HAP-1 (cell line): ENCODE data around the gene PTAFR.

Source experiments
- DNase-seq, 2 experiments: peaks; one replicate each; pipeline ENCODE4 v3.0.0-alpha.2; 2016 to 2020; ENCODE audit warnings: low spot score in 2 of 2
- H3K27me3 ChIP-seq: fragments of 250-450 bp; sonication (Bioruptor Pico); 2 replicates; pipeline ENCODE4 v1.5.1; 2020; ENCODE audit warnings: low read depth, mild to moderate bottlenecking, moderate library complexity
- H3K36me3 ChIP-seq: fragments of 250-450 bp; sonication (Bioruptor Pico); replicated peaks from 2 replicates; pipeline ENCODE4 v1.5.1; 2020; ENCODE audit warnings: mild to moderate bottlenecking
- H3K4me1 ChIP-seq: fragments of 250-450 bp; sonication (Bioruptor Pico); 2 replicates; pipeline ENCODE4 v1.5.1; 2020; ENCODE audit warnings: mild to moderate bottlenecking
- H3K4me3 ChIP-seq: fragments of 250-450 bp; sonication (Bioruptor Pico); 2 replicates; pipeline ENCODE4 v1.5.1; 2020; ENCODE audit warnings: mild to moderate bottlenecking, moderate library complexity
- H3K9me3 ChIP-seq: fragments of 250-450 bp; sonication (Bioruptor Pico); 2 replicates; pipeline ENCODE4 v1.5.1; 2020; ENCODE audit warnings: mild to moderate bottlenecking, moderate library complexity
- in situ Hi-C: fragments of 300-500 bp; cut with MboI; formaldehyde crosslinking; loops from 3 replicates; pipeline ENCODE4 v1.14.3; 2020; ENCODE audit warnings: low sequenced_read_pairs, inconsistent platforms, mixed read lengths

Gene PTAFR

GRCh38 chr1:28162151-28162550, 14.3 kb downstream of the PTAFR start:
- Histone ChIP-seq H3K36me3 (no peaks in the 10 kb centered on the region), H3K9me3 (no peaks in the 10 kb centered on the region), H3K4me3 (no peak overlapping the region), H3K4me1 (no peaks in the 10 kb centered on the region; the same call in 1 of the 2 replicates), H3K27me3 (no peaks in the 10 kb centered on the region)
- no peak for DNase-seq
- in situ Hi-C loops, result no loop called here

GRCh38 chr1:28161751-28162150, 14.7 kb downstream of the PTAFR start:
- in situ Hi-C loops, result no loop called here

GRCh38 chr1:28160782-28161266, 15.7 kb downstream of the PTAFR start:
- no peak for DNase-seq
- H3K4me3 ChIP-seq, result no peak overlapping the region
- no peaks in the 10 kb centered on the region for H3K9me3 ChIP-seq
- no peaks in the 10 kb centered on the region for H3K27me3 ChIP-seq
- H3K4me1 ChIP-seq, result no peaks in the 10 kb centered on the region; the same call in 1 of the 2 replicates
- in situ Hi-C loops, result no loop called here
- H3K36me3 ChIP-seq, result no peaks in the 10 kb centered on the region

More at GRCh38 chr1:28161751-28162150, 14.7 kb downstream of the PTAFR start:
- no peaks in the 10 kb centered on the region for H3K27me3 ChIP-seq
- H3K9me3 ChIP-seq, result no peaks in the 10 kb centered on the region
- H3K36me3 ChIP-seq, result no peaks in the 10 kb centered on the region
- no peak for DNase-seq
- no peaks in the 10 kb centered on the region; the same call in 1 of the 2 replicates for H3K4me1 ChIP-seq
- no peak overlapping the region for H3K4me3 ChIP-seq

GRCh38 chr1:28159680-28160079, 16.8 kb downstream of the PTAFR start:
- Histone ChIP-seq H3K9me3 (no peaks in the 10 kb centered on the region), H3K4me3 (no peak overlapping the region), H3K36me3 (no peaks in the 10 kb centered on the region), H3K4me1 (no peaks in the 10 kb centered on the region; the same call in 1 of the 2 replicates), H3K27me3 (no peaks in the 10 kb centered on the region)
- in situ Hi-C loops, result no loop called here
- no peak for DNase-seq

GRCh38 chr1:28159243-28159642, 17.2 kb downstream of the PTAFR start:
- no peaks in the 10 kb centered on the region for H3K27me3 ChIP-seq
- no peaks in the 10 kb centered on the region for H3K36me3 ChIP-seq
- no peak for DNase-seq
- no peak overlapping the region for H3K4me3 ChIP-seq
- in situ Hi-C loops, result no loop called here
- H3K9me3 ChIP-seq, result no peaks in the 10 kb centered on the region
- H3K4me1 ChIP-seq, result no peaks in the 10 kb centered on the region; the same call in 1 of the 2 replicates

GRCh38 chr1:28157894-28158293, 18.6 kb downstream of the PTAFR start:
- H3K27me3 ChIP-seq, result no peaks in the 10 kb centered on the region
- DNase-seq, result no peak
- no peaks in the 10 kb centered on the region for H3K36me3 ChIP-seq
- no peaks in the 10 kb centered on the region for H3K9me3 ChIP-seq
- in situ Hi-C loops, result no loop called here
- no peak overlapping the region for H3K4me3 ChIP-seq
- H3K4me1 ChIP-seq, result no peaks in the 10 kb centered on the region

GRCh38 chr1:28156821-28157220, 19.7 kb downstream of the PTAFR start:
- DNase-seq, result no peak
- Histone ChIP-seq H3K4me3 (no peak overlapping the region), H3K36me3 (no peaks in the 10 kb centered on the region), H3K27me3 (no peaks in the 10 kb centered on the region), H3K9me3 (no peaks in the 10 kb centered on the region), H3K4me1 (no peaks in the 10 kb centered on the region)
- in situ Hi-C loops, result no loop called here

- Histone ChIP-seq H3K4me1 (no peaks in the 10 kb centered on the region), H3K27me3 (no peaks in the 10 kb centered on the region), H3K9me3 (no peaks in the 10 kb centered on the region), H3K36me3 (no peaks in the 10 kb centered on the region), H3K4me3 (no peak overlapping the region)
- no peak for DNase-seq
- in situ Hi-C loops, result no loop called here
Observed at GRCh38 chr1:28155628-28156027, 20.9 kb downstream of the PTAFR start.

GRCh38 chr1:28154078-28154594, 22.4 kb downstream of the PTAFR start:
- DNase-seq, result no peak
- Histone ChIP-seq H3K36me3 (no peaks in the 10 kb centered on the region), H3K4me3 (no peak overlapping the region), H3K27me3 (no peaks in the 10 kb centered on the region), H3K9me3 (no peaks in the 10 kb centered on the region), H3K4me1 (no peaks in the 10 kb centered on the region)
- in situ Hi-C loops, result no loop called here

- DNase-seq, result no peak
- Histone ChIP-seq H3K4me3 (no peak overlapping the region), H3K36me3 (no peaks in the 10 kb centered on the region), H3K9me3 (no peaks in the 10 kb centered on the region), H3K27me3 (no peaks in the 10 kb centered on the region), H3K4me1 (no peaks in the 10 kb centered on the region)
- in situ Hi-C loops, result no loop called here
Observed at GRCh38 chr1:28150125-28150780, 26.2 kb downstream of the PTAFR start.

- no peaks in the 10 kb centered on the region for H3K9me3 ChIP-seq
- DNase-seq, result no peak
- in situ Hi-C loops, result no loop called here
- no peak overlapping the region for H3K4me3 ChIP-seq
- H3K36me3 ChIP-seq, result no peaks in the 10 kb centered on the region
- no peaks in the 10 kb centered on the region for H3K27me3 ChIP-seq
- H3K4me1 ChIP-seq, result no peaks in the 10 kb centered on the region
Observed at GRCh38 chr1:28148880-28149195, 27.7 kb downstream of the PTAFR start.

- Histone ChIP-seq H3K4me3 (no peak overlapping the region), H3K9me3 (no peaks in the 10 kb centered on the region), H3K36me3 (no peaks in the 10 kb centered on the region), H3K4me1 (no peaks in the 10 kb centered on the region), H3K27me3 (no peaks in the 10 kb centered on the region)
- no peak for DNase-seq
- in situ Hi-C loops, result no loop called here
Observed at GRCh38 chr1:28147264-28148094, 29.0 kb downstream of the PTAFR start.

GRCh38 chr1:28145728-28146127, 30.8 kb downstream of the PTAFR start:
- Histone ChIP-seq H3K4me3 (no peak overlapping the region), H3K36me3 (no peaks in the 10 kb centered on the region), H3K9me3 (no peaks in the 10 kb centered on the region), H3K4me1 (no peaks in the 10 kb centered on the region), H3K27me3 (no peaks in the 10 kb centered on the region)
- in situ Hi-C loops, result no loop called here
- no peak for DNase-seq
